GM23338 (cell line): ENCODE measurements around the gene FXN. TPM values are rescaled to one million over a fixed set of nuclear protein-coding genes. Genes with fewer than 3 reads are reported as not detected.

Experiments used
- ATAC-seq: fragments of 200-7000 bp; cut with Tn5 transposase; 3 replicates; pipeline ENCODE4 v1.9.1; 2020
- DNase-seq: peaks from one replicate; pipeline ENCODE4 v3.0.0-alpha.2; 2015; ENCODE audit warnings: low spot score
- H2AFZ ChIP-seq: fragments of 200-600 bp; sonication (generic); 2 replicates; pipeline ENCODE4 v1.8.0; 2016; ENCODE audit warnings: antibody characterized with exemption, mild to moderate bottlenecking, moderate library complexity
- H3F3A ChIP-seq: fragments of 200-600 bp; sonication (generic); replicated peaks from 2 replicates; pipeline ENCODE4 v1.8.0; 2017; ENCODE audit warnings: antibody characterized with exemption, mixed run types, low read depth
- H3K27ac ChIP-seq: fragments of 200-600 bp; sonication (generic); 2 replicates; pipeline ENCODE4 v1.6.1; 2016; ENCODE audit warnings: low read depth
- H3K27me3 ChIP-seq: fragments of 200-600 bp; sonication (generic); 2 replicates; pipeline ENCODE4 v1.8.0; 2016; ENCODE audit warnings: mild to moderate bottlenecking, mixed run types, moderate library complexity; ENCODE audit not compliant: insufficient read depth
- H3K36me3 ChIP-seq: fragments of 200-600 bp; sonication (generic); 2 replicates; pipeline ENCODE4 v1.8.0; 2016; ENCODE audit warnings: mild to moderate bottlenecking; ENCODE audit not compliant: insufficient read depth
- H3K4me1 ChIP-seq: fragments of 200-600 bp; sonication (generic); 2 replicates; pipeline ENCODE4 v1.8.0; 2016; ENCODE audit warnings: mild to moderate bottlenecking, moderate library complexity; ENCODE audit not compliant: insufficient read depth
- H3K4me2 ChIP-seq: fragments of 200-600 bp; sonication (generic); 2 replicates; pipeline ENCODE4 v1.7.1; 2017; ENCODE audit warnings: mixed run types
- H3K4me3 ChIP-seq: fragments of 200-600 bp; sonication (generic); 2 replicates; pipeline ENCODE4 v1.6.1; 2016; ENCODE audit warnings: mixed run types
- H3K79me2 ChIP-seq: fragments of 200-600 bp; sonication (generic); replicated peaks from 2 replicates; pipeline ENCODE4 v1.8.0; 2017; ENCODE audit warnings: mild to moderate bottlenecking; ENCODE audit not compliant: insufficient read depth
- H3K9me2 ChIP-seq: fragments of 200-600 bp; sonication (generic); 2 replicates; pipeline ENCODE4 v1.8.0; 2017; ENCODE audit not compliant: insufficient read depth
- H4K20me1 ChIP-seq: fragments of 200-600 bp; sonication (generic); replicated peaks from 2 replicates; pipeline ENCODE4 v1.8.0; 2017; ENCODE audit warnings: mild to moderate bottlenecking; ENCODE audit not compliant: insufficient read depth
- H3K27ac Mint-ChIP-seq: 2 replicates; pipeline ENCODE4 v1.8.0; 2020; ENCODE audit warnings: inconsistent platforms, mild to moderate bottlenecking, moderate library complexity, mixed read lengths
- H3K27me3 Mint-ChIP-seq: 3 replicates; pipeline ENCODE4 v1.8.0; 2022; ENCODE audit warnings: low read depth, mild to moderate bottlenecking, moderate library complexity, mixed read lengths, inconsistent platforms; ENCODE audit not compliant: insufficient read depth, poor library complexity
- H3K36me3 Mint-ChIP-seq: 3 replicates; pipeline ENCODE4 v1.8.0; 2021; ENCODE audit warnings: low read depth, mild to moderate bottlenecking, inconsistent platforms, moderate library complexity, mixed read lengths
- H3K4me1 Mint-ChIP-seq: 3 replicates; pipeline ENCODE4 v1.8.0; 2020; ENCODE audit warnings: mild to moderate bottlenecking, inconsistent platforms, mixed read lengths
- H3K4me3 Mint-ChIP-seq: 3 replicates; pipeline ENCODE4 v1.8.0; 2021; ENCODE audit warnings: moderate library complexity, mild to moderate bottlenecking, inconsistent platforms, mixed read lengths
- H3K9me3 Mint-ChIP-seq: 3 replicates; pipeline ENCODE4 v1.8.0; 2020; ENCODE audit warnings: moderate library complexity, mild to moderate bottlenecking, inconsistent platforms, mixed read lengths
- CREB1 ChIP-seq: fragments of 250-450 bp; sonication (Bioruptor Pico); IDR thresholded peaks from 2 replicates; pipeline ENCODE4 v1.5.0; 2020; ENCODE audit warnings: low read depth, mild to moderate bottlenecking, moderate library complexity
- EZH2 ChIP-seq: fragments of 200-600 bp; sonication (generic); IDR thresholded peaks from one replicate; pipeline ENCODE4 v1.8.0; 2017; ENCODE audit warnings: antibody characterized with exemption, mild to moderate bottlenecking, low read depth; ENCODE audit not compliant: unreplicated experiment
- EZH2phosphoT487 ChIP-seq: fragments of 200-600 bp; sonication (generic); IDR thresholded peaks from one replicate; pipeline ENCODE4 v1.8.1; 2018; ENCODE audit warnings: antibody characterized with exemption; ENCODE audit not compliant: unreplicated experiment
- NANOG ChIP-seq: IDR thresholded peaks from 2 replicates; pipeline ENCODE4 v1.6.1; 2016; ENCODE audit warnings: antibody characterized with exemption, borderline replicate concordance
- POLR2AphosphoS5 ChIP-seq: IDR thresholded peaks from 2 replicates; pipeline ENCODE4 v1.6.1; 2016; ENCODE audit warnings: antibody characterized with exemption, low read depth
- ZNF114 ChIP-seq: fragments of 250-450 bp; sonication (Bioruptor Pico); IDR thresholded peaks from 2 replicates; pipeline ENCODE4 v1.5.0; 2020; ENCODE audit warnings: mild to moderate bottlenecking, moderate library complexity
- polyA plus RNA-seq: library from polyadenylated mRNA; unstranded; fragments of >200 nt; fragmentation: Nextera tagmentation; extraction: Ambion mirVana; gene quantifications from 2 replicates; pipeline ENCODE4 v1.2.1, GENCODE V29; 2016
- total RNA-seq: library from RNA; depleted of rRNA; stranded (reverse); fragments of >200 nt; shearing (Covaris generic); gene quantifications from 2 replicates; pipeline ENCODE4 v1.2.3, GENCODE V29; 2014
- TF ChIP-seq, protein P1 (sequence below): IDR thresholded peaks from 2 replicates; pipeline ENCODE4 v1.6.1; 2016; ENCODE audit warnings: antibody characterized with exemption
- TF ChIP-seq, protein P2 (sequence below): IDR thresholded peaks from one replicate; pipeline ENCODE4 v1.6.1; 2018; ENCODE audit warnings: antibody characterized with exemption; ENCODE audit not compliant: unreplicated experiment
- TF ChIP-seq, protein P3 (sequence below), 2 experiments: fragments of 200-600 bp in 1 of 2; sonication (generic) in 1 of 2; conservative IDR thresholded peaks; 2 replicates each; pipeline versions ENCODE4 v1.5.1 to v1.6.1; 2016 to 2017; ENCODE audit warnings: antibody characterized with exemption in 2 of 2, low read depth in 2 of 2, mild to moderate bottlenecking in 2 of 2, moderate library complexity in 1 of 2
- TF ChIP-seq, protein P4 (sequence below): fragments of 250-450 bp; sonication (Bioruptor Pico); IDR thresholded peaks from 2 replicates; pipeline ENCODE4 v1.5.0; 2020; ENCODE audit warnings: mild to moderate bottlenecking, moderate library complexity

Gene FXN
- total and polyA plus RNA-seq, 2 experiments from 2014 or later: 26.1 to 66.4 TPM

DNA sequence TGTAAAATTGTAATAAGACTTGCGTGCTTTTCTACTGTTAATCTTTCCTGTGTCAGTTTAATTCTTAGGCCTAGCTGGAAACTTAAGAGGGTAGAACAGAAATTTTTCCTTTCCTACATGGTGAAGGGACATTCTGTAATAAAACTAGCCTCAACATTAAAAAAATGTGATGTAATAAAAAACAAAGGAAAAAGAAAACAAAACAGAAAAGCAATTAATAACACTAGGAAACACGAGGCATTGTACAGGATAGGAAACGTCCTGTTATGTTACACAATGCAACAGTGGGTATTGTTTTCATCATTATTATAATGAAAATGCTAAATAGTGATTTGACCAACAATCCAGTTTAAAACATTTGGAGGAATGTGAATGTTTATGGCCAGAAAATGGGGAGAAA, 47.8 kb downstream of the FXN start (continued):
- TF ChIP-seq, protein P1, sequence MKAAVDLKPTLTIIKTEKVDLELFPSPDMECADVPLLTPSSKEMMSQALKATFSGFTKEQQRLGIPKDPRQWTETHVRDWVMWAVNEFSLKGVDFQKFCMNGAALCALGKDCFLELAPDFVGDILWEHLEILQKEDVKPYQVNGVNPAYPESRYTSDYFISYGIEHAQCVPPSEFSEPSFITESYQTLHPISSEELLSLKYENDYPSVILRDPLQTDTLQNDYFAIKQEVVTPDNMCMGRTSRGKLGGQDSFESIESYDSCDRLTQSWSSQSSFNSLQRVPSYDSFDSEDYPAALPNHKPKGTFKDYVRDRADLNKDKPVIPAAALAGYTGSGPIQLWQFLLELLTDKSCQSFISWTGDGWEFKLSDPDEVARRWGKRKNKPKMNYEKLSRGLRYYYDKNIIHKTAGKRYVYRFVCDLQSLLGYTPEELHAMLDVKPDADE: no peak
- TF ChIP-seq, protein P2, sequence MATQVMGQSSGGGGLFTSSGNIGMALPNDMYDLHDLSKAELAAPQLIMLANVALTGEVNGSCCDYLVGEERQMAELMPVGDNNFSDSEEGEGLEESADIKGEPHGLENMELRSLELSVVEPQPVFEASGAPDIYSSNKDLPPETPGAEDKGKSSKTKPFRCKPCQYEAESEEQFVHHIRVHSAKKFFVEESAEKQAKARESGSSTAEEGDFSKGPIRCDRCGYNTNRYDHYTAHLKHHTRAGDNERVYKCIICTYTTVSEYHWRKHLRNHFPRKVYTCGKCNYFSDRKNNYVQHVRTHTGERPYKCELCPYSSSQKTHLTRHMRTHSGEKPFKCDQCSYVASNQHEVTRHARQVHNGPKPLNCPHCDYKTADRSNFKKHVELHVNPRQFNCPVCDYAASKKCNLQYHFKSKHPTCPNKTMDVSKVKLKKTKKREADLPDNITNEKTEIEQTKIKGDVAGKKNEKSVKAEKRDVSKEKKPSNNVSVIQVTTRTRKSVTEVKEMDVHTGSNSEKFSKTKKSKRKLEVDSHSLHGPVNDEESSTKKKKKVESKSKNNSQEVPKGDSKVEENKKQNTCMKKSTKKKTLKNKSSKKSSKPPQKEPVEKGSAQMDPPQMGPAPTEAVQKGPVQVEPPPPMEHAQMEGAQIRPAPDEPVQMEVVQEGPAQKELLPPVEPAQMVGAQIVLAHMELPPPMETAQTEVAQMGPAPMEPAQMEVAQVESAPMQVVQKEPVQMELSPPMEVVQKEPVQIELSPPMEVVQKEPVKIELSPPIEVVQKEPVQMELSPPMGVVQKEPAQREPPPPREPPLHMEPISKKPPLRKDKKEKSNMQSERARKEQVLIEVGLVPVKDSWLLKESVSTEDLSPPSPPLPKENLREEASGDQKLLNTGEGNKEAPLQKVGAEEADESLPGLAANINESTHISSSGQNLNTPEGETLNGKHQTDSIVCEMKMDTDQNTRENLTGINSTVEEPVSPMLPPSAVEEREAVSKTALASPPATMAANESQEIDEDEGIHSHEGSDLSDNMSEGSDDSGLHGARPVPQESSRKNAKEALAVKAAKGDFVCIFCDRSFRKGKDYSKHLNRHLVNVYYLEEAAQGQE: no peak
- TF ChIP-seq EZH2: no peak
- TF ChIP-seq, protein P3, sequence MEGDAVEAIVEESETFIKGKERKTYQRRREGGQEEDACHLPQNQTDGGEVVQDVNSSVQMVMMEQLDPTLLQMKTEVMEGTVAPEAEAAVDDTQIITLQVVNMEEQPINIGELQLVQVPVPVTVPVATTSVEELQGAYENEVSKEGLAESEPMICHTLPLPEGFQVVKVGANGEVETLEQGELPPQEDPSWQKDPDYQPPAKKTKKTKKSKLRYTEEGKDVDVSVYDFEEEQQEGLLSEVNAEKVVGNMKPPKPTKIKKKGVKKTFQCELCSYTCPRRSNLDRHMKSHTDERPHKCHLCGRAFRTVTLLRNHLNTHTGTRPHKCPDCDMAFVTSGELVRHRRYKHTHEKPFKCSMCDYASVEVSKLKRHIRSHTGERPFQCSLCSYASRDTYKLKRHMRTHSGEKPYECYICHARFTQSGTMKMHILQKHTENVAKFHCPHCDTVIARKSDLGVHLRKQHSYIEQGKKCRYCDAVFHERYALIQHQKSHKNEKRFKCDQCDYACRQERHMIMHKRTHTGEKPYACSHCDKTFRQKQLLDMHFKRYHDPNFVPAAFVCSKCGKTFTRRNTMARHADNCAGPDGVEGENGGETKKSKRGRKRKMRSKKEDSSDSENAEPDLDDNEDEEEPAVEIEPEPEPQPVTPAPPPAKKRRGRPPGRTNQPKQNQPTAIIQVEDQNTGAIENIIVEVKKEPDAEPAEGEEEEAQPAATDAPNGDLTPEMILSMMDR (conservative IDR thresholded peaks at IDR 0.05; ENCODE audit: low read depth in 2 of 2): no peak
- no peak for TF ChIP-seq POLR2AphosphoS5
- no peak for TF ChIP-seq CREB1 (CRISPR knock-in tag)
- TF ChIP-seq ZNF114 (CRISPR knock-in tag): no peak

DNA sequence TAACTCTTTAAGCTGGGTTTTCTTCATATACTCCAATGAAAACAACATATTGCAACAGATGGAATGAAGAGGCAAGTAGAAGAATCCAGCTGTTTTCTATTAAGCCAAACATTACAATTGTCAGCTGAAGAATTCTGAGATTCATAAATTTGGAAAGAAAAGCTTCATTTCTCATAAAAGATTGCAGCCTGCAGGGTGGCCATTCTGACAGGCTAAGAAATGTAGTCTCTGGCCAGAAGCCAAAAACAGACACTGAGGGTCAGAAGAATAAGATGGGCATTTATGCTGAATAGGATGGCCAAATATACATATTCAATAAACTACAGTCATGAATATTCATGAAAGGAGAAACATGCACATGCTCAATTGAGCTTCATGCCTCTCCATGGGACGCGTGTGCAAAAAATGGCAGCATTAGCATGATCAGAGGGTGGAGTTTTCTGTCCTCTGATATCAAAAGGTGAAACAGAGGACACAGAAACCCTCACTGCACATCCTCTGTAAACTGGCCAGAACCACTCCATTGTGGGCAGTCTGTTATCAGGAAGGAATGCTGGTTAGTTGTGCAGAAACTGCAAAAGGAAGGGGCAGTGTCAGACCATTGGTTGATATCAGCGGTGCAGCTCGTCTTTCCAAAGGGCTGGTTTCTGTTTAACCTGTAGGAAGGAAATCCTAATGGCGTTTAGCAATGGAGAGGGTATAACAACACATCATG, 50.2 kb downstream of the FXN start:
- ATAC-seq: no peak
- Mint-ChIP-seq H3K4me1 (peaks cover 21% of the 10 kb centered on the region), H3K9me3 (peaks cover 5% of the 10 kb centered on the region; the same call in 2 of the 3 replicates), H3K27me3 (peaks cover 7% of the 10 kb centered on the region), H3K4me3 (no peak overlapping the region), H3K36me3 (peaks cover 19% of the 10 kb centered on the region; the same call in 2 of the 3 replicates), H3K27ac (no peak overlapping the region)
- Histone ChIP-seq H3K79me2 (no peaks in the 10 kb centered on the region), H3K36me3 (no peaks in the 10 kb centered on the region), H3K9me2 (0 out of 2 replicates have a peak, but pooled peaks cover 4% of the 10 kb centered on the region), H3K4me1 (peaks cover 14% of the 10 kb centered on the region), H3K4me2 (no peak overlapping the region), H3K27ac (0 out of 2 replicates have a peak overlapping the region, but pooled peaks have one; percentile 11), H4K20me1 (no peaks in the 10 kb centered on the region), H3K4me3 (no peak overlapping the region), H3F3A (peaks cover 9% of the 10 kb centered on the region; the same call in 1 of the 2 replicates), H2AFZ (no peak overlapping the region), H3K27me3 (no peaks in the 10 kb centered on the region)
- DNase-seq: peak; percentile 22
- TF ChIP-seq EZH2 (no peak), EZH2phosphoT487 (no peak), POLR2AphosphoS5 (no peak), ZNF114 (CRISPR knock-in tag) (no peak), NANOG (no peak), CREB1 (CRISPR knock-in tag) (no peak)
- TF ChIP-seq, protein P4, sequence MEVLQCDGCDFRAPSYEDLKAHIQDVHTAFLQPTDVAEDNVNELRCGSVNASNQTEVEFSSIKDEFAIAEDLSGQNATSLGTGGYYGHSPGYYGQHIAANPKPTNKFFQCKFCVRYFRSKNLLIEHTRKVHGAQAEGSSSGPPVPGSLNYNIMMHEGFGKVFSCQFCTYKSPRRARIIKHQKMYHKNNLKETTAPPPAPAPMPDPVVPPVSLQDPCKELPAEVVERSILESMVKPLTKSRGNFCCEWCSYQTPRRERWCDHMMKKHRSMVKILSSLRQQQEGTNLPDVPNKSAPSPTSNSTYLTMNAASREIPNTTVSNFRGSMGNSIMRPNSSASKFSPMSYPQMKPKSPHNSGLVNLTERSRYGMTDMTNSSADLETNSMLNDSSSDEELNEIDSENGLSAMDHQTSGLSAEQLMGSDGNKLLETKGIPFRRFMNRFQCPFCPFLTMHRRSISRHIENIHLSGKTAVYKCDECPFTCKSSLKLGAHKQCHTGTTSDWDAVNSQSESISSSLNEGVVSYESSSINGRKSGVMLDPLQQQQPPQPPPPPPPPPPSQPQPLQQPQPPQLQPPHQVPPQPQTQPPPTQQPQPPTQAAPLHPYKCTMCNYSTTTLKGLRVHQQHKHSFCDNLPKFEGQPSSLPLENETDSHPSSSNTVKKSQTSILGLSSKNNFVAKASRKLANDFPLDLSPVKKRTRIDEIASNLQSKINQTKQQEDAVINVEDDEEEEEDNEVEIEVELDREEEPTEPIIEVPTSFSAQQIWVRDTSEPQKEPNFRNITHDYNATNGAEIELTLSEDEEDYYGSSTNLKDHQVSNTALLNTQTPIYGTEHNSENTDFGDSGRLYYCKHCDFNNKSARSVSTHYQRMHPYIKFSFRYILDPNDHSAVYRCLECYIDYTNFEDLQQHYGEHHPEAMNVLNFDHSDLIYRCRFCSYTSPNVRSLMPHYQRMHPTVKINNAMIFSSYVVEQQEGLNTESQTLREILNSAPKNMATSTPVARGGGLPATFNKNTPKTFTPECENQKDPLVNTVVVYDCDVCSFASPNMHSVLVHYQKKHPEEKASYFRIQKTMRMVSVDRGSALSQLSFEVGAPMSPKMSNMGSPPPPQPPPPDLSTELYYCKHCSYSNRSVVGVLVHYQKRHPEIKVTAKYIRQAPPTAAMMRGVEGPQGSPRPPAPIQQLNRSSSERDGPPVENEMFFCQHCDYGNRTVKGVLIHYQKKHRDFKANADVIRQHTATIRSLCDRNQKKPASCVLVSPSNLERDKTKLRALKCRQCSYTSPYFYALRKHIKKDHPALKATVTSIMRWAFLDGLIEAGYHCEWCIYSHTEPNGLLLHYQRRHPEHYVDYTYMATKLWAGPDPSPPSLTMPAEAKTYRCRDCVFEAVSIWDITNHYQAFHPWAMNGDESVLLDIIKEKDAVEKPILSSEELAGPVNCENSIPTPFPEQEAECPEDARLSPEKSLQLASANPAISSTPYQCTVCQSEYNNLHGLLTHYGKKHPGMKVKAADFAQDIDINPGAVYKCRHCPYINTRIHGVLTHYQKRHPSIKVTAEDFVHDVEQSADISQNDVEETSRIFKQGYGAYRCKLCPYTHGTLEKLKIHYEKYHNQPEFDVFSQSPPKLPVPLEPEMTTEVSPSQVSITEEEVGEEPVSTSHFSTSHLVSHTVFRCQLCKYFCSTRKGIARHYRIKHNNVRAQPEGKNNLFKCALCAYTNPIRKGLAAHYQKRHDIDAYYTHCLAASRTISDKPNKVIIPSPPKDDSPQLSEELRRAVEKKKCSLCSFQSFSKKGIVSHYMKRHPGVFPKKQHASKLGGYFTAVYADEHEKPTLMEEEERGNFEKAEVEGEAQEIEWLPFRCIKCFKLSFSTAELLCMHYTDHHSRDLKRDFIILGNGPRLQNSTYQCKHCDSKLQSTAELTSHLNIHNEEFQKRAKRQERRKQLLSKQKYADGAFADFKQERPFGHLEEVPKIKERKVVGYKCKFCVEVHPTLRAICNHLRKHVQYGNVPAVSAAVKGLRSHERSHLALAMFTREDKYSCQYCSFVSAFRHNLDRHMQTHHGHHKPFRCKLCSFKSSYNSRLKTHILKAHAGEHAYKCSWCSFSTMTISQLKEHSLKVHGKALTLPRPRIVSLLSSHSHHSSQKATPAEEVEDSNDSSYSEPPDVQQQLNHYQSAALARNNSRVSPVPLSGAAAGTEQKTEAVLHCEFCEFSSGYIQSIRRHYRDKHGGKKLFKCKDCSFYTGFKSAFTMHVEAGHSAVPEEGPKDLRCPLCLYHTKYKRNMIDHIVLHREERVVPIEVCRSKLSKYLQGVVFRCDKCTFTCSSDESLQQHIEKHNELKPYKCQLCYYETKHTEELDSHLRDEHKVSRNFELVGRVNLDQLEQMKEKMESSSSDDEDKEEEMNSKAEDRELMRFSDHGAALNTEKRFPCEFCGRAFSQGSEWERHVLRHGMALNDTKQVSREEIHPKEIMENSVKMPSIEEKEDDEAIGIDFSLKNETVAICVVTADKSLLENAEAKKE (CRISPR knock-in tag): no peak
